ENCODE results near the gene CASP10. TPM values are rescaled to one million over a fixed set of nuclear protein-coding genes. Genes with fewer than 3 reads are reported as not detected.

Gene CASP10
- total and polyA plus RNA-seq, 2 of the 8 experiments (the other 6 are each of a cell fraction or from before 2014, with no cell fraction given) = 2.3 to 4.0 TPM

- no peak overlapping the region for H3K23ac ChIP-seq (ENCODE audit: insufficient read length)
- H2BK5ac ChIP-seq (ENCODE audit: low read depth, low read length) = no peak overlapping the region
- no peaks in the 10 kb centered on the region for H4K20me1 ChIP-seq (replicated peaks in 1 of 2; ENCODE audit: control insufficient read depth in 1 of 2, insufficient read depth in 2 of 2, low read length in 2 of 2)
- no peak overlapping the region for H3K14ac ChIP-seq (ENCODE audit: insufficient read length)
- no peak overlapping the region for H3K4me3 ChIP-seq (ENCODE audit: extremely low read depth in 1 of 4, insufficient read depth in 2 of 4, low read depth in 3 of 4, low read length in 4 of 4)
- H3K18ac ChIP-seq (ENCODE audit: extremely low read depth, low read length) = no peak overlapping the region
- H2AK5ac ChIP-seq (ENCODE audit: low read depth, low read length) = no peak overlapping the region
- H4K8ac ChIP-seq (ENCODE audit: extremely low read depth, insufficient read depth, low read length) = no peak overlapping the region
- H3K4me1 ChIP-seq (replicated peaks in 1 of 4; ENCODE audit: control insufficient read depth in 3 of 4, insufficient read depth in 4 of 4, low read length in 3 of 4) = peaks cover 0 to 14% (median 6%) of the 10 kb centered on the region in 4 experiments; a peak in 6 of 7 replicates
- H3K36me3 ChIP-seq (ENCODE audit: control insufficient read depth in 2 of 4, insufficient read depth in 4 of 4, low read length in 3 of 4) = no peaks in the 10 kb centered on the region
- no peaks in the 10 kb centered on the region for H3K9me3 ChIP-seq (ENCODE audit: insufficient read depth in 2 of 2, low read depth in 1 of 2, low read length in 1 of 2)
- H3K56ac ChIP-seq (replicated peaks; ENCODE audit: insufficient read length, low read depth, low read length) = no peak overlapping the region
- H2BK20ac ChIP-seq (ENCODE audit: low read length) = no peak overlapping the region
- no peak overlapping the region for H2AFZ ChIP-seq (ENCODE audit: low read length)
- H3K9ac ChIP-seq (replicated peaks in 1 of 4; ENCODE audit: extremely low read depth in 1 of 4, low read depth in 3 of 4, low read length in 3 of 4) = no peak overlapping the region
- peaks cover 0 to 3% (median 0%) of the 10 kb centered on the region in 4 experiments; a peak in 1 of 7 replicates for H3K27me3 ChIP-seq (replicated peaks in 1 of 4; ENCODE audit: control insufficient read depth in 3 of 4, extremely low read depth in 1 of 4, insufficient read depth in 3 of 4, low read length in 3 of 4)
- ChIA-PET CTCF (ENCODE audit: partially characterized antibody) (interaction anchor here (0.6 to 2.0 kb wide), 4 partner anchors 10 to 109 kb away, joined by 3 to 8 read pairs (median 5); no protein-coding TSS in a partner anchor), POLR2A (ENCODE audit: partially characterized antibody) (no interaction called here)
- no peak overlapping the region for H3K4me2 ChIP-seq (ENCODE audit: insufficient read depth in 1 of 2, low read depth in 2 of 2, low read length in 2 of 2)
- FAIRE-seq (no peak), DNase-seq (ENCODE audit: low read depth in 1 of 2, low spot score in 2 of 2) (peak in 1 of 2 experiments; percentile 26)
- no peak overlapping the region for H2BK15ac ChIP-seq (ENCODE audit: low read length)
- no peak overlapping the region for H3K27ac ChIP-seq (ENCODE audit: low read depth, low read length)
- H3K4ac ChIP-seq (replicated peaks; ENCODE audit: insufficient read length, low read depth, low read length) = no peak overlapping the region
- H3K79me2 ChIP-seq (ENCODE audit: control insufficient read depth in 1 of 2, insufficient read depth in 2 of 2, low read length in 2 of 2) = no peaks in the 10 kb centered on the region
- no peak overlapping the region for H4K5ac ChIP-seq (ENCODE audit: insufficient read length, low read depth, low read length)
- H2BK12ac ChIP-seq (ENCODE audit: low read depth, low read length) = no peak overlapping the region
- no peaks in the 10 kb centered on the region for H3K79me1 ChIP-seq (ENCODE audit: low read depth, low read length)
- H4K91ac ChIP-seq (replicated peaks; ENCODE audit: insufficient read length, low read length) = no peak overlapping the region
- H3K23me2 ChIP-seq (ENCODE audit: low read depth, low read length) = no peaks in the 10 kb centered on the region
- WGBS, 2 experiments (ENCODE audit: extremely low coverage in 1 of 2, insufficient coverage in 1 of 2, insufficient read length in 1 of 2, insufficient replicate concordance in 2 of 2, low coverage in 1 of 2, low lambda C conversion rate in 2 of 2, missing lambda C conversion rate in 1 of 2) = 97% methylated on average over 3 of the region's 3 CpGs; no CpG with 5 or more reads in 1 of the 2 experiments
- H2BK120ac ChIP-seq (replicated peaks; ENCODE audit: low read depth, low read length) = no peak overlapping the region
- TF ChIP-seq RBBP5 (IDR thresholded peaks at IDR 0.05; ENCODE audit: borderline replicate concordance, low read depth, low read length) (no peak), GABPA (IDR thresholded peaks at IDR 0.05; ENCODE audit: borderline replicate concordance, insufficient read depth, low read length) (no peak), ZNF274 (IDR thresholded peaks at IDR 0.05; ENCODE audit: borderline replicate concordance, extremely low read depth, low read length) (no peak), PHF8 (conservative IDR thresholded peaks at IDR 0.05; ENCODE audit: low read depth, low read length) (no peak), TAF1 (IDR thresholded peaks at IDR 0.05; ENCODE audit: low read depth, low read length) (no peak), CHD2 (IDR thresholded peaks at IDR 0.05; ENCODE audit: low read length) (no peak), NANOG (IDR thresholded peaks at IDR 0.05; ENCODE audit: insufficient read depth, low read depth, low read length, poor library complexity, severe bottlenecking) (no peak)
Measured at GRCh38 chr2:201255408-201256033, 72.6 kb downstream of the CASP10 start.

All from H1 (cell line).